HG03521 (cell line): ENCODE data around the gene CTPS2.
"Not testable (repeated sequence)": the region's sequence is repeated elsewhere in the genome, so short reads cannot be mapped to it uniquely, and the experiment has no call there.

Experiments
- ATAC-seq: cut with Tn5 transposase; IDR thresholded peaks from one replicate; pipeline ENCODE4 v1.9.1; 2021; ENCODE audit warnings: mild to moderate bottlenecking, moderate library complexity; ENCODE audit not compliant: unreplicated experiment

CTPS2 gene, protein sequence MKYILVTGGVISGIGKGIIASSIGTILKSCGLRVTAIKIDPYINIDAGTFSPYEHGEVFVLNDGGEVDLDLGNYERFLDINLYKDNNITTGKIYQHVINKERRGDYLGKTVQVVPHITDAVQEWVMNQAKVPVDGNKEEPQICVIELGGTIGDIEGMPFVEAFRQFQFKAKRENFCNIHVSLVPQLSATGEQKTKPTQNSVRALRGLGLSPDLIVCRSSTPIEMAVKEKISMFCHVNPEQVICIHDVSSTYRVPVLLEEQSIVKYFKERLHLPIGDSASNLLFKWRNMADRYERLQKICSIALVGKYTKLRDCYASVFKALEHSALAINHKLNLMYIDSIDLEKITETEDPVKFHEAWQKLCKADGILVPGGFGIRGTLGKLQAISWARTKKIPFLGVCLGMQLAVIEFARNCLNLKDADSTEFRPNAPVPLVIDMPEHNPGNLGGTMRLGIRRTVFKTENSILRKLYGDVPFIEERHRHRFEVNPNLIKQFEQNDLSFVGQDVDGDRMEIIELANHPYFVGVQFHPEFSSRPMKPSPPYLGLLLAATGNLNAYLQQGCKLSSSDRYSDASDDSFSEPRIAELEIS

DNA sequence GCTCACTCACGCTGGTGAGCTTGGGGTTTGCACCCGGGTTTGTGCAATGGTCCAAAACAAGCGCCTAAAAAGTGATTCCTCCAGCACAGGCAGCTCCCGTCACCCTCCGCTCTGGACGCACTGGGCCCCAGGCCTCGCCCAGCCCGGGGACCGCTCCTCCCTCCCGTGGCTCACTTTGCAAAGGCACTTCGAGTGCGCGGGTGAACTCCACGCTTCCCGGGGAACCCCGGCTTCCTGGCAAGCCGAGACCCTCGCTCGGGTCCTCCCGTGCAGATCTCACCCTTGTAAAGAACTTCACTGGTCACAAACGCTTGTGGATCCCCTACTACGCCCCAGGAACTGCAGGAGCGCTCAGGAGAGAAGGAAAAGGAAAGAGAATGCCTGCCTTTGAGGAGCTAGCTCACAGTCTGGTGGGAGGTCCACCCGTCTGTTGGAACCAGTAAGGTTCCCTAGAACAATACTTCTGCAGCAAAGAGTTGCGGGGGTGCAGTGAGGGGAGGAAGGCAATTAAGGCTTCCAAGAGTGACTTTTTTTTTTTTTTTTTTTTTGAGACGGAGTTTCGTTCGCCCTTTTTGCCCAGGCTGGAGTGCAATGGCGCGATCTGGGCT, at the start of gene CTPS2:
Gene CTPS2, minus strand, starts transcription at position 122 of the 608 bp plus-strand sequence. CDS start 9,767 bp downstream, outside the sequence.
- peak; percentile 69 for ATAC-seq

DNA sequence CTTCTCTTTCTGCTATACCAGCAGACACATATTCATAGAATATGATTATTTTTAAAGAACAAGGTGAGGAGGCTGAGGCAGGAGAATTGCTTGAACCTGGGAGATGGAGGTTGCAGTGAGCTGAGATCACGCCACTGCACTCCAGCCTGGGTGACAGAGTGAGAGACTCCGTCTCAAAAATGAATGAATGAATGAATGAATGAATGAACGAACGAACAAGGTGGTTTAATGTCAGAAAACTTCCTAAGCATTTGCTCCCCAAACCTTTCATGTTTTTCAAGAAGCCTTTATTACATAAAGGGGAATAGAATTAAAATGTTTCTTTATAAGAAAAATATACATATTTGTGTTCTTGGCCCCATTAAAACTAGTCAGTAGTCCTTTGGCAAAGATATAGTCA, 49.0 kb upstream of the CTPS2 start:
- not testable (repeated sequence) for ATAC-seq

DNA sequence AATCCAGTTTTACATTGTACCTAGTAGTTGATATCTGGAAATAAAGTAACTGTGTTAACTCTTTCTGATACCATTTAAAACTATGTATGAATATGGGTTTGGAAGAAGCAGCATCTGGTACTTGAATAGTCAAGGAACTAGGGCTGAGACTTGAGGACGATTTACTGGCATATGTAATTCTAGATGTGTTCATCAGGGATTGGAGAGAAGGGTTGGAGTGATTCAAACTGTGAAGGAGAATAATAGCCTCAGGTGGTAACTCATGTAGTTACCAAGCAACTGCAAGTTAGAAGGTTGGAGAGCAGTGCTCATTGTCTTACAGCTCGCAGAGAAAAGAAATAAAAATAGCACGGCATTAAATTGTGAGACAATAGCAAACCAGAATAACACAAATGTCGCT, 44.3 kb upstream of the CTPS2 start:
- ATAC-seq: no peak

DNA sequence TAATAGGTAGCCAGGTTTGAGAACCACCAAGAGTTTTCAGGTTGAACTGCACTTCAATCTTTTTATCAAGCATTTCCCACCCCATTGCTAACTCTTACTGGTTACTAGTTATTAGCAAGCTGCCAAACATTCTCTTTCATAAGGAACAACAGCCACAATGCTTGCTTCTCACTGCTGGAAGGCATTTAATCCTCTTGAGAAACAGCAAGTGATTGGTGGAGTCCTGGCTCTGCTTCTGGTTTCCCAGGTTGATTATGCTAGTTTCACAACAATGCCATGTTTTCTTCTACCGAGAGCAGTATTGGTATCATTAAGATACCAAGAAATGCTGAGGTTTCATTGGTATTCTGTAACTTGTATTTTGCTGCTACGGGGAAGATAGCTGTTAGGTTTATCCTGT, 41.5 kb upstream of the CTPS2 start:
- ATAC-seq: no peak

DNA sequence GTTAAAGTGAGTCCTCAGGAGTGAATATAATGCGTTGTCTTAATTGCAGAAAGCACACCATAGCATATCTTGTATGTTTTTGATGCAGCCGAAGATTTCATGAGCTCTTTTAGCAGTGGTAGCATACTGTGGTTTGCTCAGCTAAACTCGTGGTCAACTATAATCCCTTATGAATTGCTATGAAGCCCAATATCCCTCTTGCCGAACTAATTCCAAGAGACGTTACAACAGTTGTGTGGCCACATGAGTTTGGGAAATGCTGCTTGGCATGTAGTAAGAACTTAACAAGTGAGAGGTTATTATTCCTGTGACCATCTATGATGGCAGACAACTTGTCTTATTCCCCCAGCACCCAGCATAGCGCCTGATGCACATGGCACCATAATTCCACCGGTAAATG, 37.7 kb upstream of the CTPS2 start:
- ATAC-seq: no peak

DNA sequence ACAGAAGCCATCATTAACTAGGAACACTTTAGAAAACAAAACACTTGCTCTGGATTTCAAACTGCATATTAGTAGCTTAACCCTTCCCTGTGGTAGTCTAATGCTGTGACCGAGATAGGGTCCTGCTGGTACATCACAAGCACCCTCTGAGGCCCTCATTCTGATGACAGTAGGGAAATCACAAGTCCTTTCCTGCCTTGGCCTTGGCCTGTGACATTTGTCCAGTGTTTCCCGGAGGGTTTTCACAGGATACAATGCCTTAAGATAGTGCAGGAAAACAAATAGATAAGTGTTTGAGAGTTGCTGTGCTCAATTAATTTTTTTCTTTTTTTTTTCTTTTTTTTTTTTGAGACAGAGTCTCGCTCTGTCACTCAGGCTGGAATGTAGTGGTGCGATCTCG, 36.0 kb upstream of the CTPS2 start:
- no peak for ATAC-seq

DNA sequence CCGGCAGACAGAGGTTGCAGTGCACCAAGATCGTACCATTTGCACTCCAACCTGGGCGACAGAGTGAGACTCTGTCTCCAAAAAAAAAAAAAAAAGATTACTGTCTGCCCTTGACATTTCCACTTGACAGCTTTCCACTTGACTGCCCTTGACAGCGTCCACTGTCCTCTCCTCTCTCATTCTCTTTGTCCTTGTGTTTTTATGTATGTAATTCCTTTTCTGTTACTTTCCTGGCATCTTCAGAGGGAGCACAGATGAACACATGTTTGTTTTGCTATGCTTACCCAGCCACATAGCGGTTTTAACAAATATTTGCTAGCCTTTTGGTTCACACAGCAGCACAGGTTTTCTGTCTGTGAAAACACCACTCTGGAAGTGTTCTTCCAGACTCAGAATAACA, 33.2 kb upstream of the CTPS2 start:
- no peak for ATAC-seq

DNA sequence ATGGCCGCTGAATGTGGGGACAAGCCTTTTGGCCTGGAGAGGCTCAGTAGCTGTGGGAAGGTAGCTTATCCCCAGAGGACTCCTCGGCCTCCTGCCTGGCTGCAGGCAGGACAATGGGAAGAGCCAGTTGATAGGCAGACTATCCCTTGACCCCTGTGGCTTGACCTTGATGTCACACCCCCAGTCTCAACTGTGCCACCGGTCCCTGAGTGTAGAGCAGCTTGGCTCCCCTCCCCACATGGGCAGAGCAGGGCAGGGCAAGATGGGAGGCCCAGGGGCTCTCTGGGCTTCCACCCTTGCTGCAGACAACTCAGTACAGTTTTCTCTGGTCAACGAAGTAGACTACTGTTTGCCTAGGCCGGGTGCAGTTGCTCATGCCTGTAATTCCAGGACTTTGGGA, 32.6 kb upstream of the CTPS2 start:
- no peak for ATAC-seq

DNA sequence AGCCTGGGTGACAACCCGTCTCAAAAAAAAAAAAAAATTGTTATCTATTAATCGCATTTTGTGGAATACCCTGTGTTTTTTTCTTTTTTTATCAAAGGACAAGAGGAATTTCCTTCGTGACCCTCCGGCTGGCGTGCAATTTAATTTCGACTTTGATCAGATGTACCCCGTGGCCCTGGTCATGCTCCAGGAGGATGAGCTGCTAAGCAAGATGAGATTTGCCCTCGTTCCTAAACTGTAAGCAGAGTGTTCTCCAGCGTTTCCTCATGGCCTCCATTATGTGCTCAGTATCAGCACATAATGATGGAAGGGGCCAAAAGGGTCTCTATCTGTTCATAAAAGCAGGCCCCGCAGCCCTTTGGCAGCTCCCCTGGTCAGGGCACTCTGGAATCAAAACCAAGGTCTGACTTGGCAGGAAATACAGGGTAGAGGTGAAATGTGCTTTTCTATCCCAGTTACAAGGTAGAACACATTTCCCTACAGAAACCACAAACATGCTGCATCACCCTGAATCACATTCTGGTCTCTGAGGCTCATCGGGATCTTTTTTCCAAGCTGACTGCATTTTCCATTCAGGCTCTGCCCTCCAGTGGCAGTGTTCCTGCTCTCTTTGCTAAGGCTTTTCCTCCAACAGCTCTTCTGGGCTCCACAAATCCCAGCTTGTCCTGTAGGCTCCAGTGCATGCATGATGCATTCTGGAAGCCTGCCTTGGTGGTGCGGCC, 31.3 kb upstream of the CTPS2 start:
- ATAC-seq: no peak

DNA sequence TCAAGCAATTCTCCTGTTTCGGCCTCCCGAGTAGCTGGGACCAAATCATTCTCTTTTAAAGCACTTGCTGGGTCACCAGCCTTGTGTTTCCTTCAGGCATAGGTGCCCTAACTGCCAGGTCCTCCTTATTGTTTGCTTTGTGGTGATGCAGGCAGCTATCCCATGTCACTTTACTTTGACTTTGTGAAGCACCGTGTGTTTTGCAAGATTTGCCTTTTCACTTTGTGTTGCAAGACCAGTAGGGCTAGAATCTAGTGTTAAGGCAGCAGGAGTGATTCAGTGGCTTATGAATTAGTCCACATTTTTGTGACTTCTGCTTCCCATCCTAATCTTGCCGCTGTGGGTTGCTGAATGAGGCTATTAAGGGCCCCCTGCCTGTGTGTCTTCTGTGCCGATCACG, 27.1 kb upstream of the CTPS2 start:
- ATAC-seq: no peak

DNA sequence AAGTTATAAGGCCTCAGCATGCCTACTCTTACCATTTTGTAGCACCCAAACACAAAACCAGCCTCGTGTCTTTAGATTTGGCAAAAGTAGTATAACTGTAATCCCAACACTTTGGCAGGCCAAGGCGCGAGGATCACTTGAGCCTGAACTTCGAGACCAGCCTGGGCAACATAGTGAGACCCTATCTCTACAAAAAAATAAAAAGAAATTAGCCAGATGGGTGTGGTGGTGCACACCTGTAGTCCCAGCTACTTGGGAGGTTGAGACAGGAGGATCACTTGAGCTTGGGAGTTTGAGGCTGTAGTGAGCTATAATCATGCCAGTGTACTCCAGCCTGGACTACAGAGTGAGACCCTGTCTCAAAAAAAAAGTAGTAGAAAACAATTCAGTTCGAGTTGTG, 24.6 kb upstream of the CTPS2 start:
- no peak for ATAC-seq

DNA sequence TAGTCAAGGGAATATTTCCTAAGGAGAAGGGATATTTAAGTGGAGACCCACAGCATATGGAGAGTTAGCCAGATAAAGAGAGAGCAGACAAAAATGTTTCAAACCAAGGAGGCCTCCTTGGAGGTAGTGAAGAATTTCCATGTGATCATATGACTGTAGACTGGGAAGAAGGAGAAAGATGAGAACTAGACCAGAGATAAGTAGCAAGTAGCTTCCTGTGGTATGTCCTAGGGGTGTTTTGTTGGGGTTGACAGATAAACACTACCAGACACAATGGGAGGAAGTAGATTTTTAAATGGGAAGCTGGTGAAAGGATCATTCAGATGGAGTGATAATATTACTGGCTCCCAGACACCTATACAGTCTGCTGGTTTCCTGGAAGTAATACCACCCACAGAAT, 20.5 kb upstream of the CTPS2 start:
- no peak for ATAC-seq

DNA sequence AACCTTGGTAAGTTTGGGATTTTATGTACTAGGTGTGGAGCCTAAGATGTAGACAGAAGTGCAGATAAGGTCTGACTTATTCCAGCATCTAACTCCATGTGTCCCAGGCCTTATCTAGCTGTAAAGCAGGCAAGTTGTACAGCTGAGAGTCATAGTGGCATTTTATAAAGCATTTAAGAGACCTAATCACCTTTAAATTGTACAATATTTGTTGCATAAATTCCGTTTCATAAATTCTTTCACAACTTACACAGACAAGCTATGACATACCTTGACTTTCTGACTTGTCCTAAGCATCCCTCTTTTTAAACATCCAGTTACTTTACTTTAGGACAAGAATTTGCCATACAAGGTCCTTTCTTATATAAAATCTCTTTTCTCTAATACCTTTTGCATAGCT, 18.0 kb upstream of the CTPS2 start:
- ATAC-seq: no peak

DNA sequence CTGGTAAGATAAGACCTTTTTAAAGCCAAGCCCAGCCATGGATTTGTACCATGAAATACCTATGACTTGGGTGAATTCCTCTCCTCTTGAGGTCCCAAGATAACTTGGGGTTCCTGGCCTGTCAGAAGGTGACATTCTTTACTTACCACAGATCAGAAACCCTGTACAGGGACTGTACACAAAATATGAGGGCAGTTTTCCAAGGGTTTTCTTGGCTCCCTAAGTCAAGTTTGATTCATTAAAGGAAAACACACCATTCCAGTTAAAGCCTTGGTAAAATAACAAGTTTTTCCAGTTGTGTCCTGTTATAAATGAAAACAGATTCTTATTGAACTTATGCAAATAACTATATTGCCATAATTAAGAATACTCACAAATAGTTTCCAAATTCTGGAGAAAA, 15.2 kb upstream of the CTPS2 start:
- no peak for ATAC-seq

DNA sequence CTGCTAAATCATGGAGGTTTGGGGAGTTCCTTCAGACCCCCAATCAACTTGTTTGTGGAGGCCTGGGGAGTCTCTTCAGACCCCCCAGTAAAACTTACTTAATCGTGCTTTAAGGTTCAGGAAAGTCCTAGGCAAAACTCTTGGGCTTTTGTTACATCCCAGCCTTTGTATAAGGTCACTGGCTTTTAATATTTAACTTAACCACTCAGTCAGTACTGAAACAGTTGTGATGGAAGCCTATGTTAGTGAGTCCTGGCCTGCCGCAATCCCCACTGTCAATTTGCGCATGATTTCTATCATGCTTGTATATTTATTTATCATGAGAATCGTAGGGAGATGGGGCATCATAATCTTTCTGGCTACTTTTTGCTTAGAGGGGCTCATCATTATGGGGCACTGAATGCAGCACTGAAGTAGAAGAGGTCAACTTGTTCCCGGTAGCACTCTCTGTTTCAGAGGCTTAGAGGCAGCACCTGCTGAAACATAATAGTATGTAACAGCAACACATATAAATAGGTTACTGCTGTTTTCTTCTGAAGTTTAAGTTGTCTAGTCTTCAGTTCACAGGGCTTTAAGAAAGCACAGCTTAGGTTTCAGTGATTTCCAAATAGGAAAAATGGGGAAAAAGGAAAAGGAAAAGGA, 14.0 kb upstream of the CTPS2 start:
- not testable (repeated sequence) for ATAC-seq

DNA sequence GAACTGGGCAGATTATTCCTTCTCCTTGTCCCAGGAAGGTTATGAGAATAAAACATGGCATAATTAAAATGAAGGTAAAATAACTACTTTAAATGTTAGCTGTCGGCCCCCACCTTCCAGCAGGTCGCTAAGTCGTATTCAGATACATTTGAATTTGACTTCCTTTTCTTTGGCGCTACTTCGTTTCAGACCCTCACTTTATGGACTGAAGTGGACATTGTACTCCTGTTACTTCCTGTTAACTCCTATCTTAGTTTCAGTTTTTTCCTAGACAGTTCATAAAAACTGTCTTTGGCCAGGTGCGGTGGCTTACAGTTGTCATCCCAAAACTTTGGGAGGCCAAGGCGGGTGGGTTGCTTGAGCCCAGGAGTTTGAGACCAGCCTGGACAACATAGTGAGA, 12.6 kb upstream of the CTPS2 start:
- no peak for ATAC-seq

DNA sequence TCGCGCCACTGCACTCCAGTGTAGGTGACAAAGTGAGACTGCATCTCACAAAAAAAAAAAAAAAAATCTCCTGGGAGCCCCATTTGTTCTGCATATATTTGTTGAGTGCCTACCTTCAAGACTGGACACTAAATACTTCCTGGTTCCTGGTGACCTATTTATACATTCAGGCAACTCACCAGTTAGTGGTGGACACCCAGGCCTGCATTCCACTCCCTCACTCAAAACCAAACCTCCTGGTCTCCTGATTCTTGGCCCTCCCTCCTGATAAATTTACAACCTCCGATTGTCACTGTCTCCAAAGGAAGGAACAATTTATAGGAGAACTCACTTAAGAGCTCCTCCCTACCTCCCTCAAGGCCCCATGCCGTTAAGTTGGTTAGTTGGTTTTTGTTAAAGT, 10.0 kb upstream of the CTPS2 start:
- no peak for ATAC-seq

DNA sequence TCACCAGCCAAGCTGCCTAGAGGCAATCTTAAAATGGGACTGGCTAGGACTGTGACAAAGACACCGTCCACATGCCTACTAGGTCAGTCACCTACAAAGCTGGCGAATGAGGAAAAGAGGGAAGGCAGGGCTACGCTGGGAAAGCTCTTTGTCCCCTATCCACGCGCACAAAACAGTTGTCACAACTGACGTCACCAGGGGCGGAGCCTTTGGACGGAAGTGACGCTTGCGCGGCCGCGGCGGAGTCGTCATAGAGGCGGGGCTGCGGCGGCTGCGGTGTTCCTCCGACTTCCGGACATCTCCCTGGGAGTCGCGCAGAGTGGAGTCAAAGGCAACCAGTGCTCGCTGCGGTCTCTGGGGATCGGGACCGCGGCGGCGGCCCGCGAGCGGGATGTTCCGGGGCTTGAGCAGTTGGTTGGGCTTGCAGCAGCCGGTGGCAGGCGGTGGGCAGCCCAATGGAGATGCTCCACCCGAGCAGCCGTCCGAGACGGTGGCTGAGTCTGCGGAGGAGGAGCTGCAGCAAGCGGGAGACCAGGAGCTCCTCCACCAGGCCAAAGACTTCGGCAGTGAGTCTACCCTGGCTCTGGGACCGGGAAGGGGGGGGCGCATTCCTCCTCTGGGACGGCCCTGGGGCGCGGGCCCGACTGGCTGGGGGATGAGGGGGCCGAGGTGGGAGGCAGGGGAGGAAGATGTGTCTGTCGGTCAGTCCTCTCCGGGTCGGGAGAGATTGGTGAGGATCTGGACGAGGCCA, 7.0 kb upstream of the CTPS2 start, which contains the start of gene SYAP1:
Gene SYAP1, plus strand, starts transcription at position 279 of the 751 bp plus-strand sequence. Its CDS starts 113 bp downstream, at position 392.
- peak; percentile 96 for ATAC-seq

DNA sequence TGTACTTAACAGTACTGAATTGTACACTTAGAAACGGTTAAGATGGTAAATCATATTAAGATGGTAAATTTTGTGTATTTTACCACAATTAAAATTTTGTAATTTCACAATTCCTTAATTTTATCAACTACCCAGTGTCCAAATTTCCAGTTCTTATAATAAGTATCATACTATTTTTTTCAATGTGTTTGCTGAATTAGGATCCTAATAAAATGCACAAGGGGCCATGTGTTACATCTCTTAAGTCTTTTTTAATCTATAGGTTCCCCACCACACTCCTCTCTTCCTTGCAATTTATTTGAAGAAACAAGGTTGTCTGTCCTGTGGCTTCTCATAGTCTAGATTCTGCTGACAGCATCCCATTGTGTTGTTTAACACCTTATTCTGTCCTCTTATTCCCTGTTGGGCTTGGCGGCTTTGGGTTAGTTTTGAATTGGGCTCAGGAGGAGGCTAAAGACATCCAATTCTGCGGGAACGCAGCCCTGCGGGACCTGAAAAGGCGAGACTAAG, 6.4 kb upstream of the CTPS2 start:
- peak; percentile 24 for ATAC-seq

DNA sequence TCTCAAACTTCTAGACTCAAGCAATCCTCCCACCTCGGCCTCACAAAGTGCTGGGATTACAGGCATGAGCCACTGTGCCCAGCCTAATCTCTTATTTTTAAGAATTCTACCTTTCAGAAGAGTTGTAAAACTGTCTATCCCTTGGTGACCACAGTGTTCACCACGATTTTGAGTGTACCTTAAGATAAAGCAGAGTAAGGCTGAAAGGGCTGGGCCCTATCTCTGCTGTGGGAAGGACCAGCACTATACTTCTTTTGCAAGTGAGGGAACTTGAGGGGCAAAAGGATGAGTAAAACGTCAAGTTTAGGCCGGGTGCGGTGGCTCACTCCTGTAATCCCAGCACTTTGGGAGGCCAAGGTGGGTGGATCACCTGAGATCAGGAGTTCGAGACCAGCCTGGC, 4.0 kb upstream of the CTPS2 start:
- ATAC-seq: not testable (repeated sequence)
